Stimulated activated CD4-positive, alpha-beta T cell treated with anti-CD3 and anti-CD28 coated beads, Interleukin-2, amount 100 ng/mL, for 24 hours (primary cell): ENCODE results near the gene USP13.
"Not testable (repeated sequence)": the region's sequence is repeated elsewhere in the genome, so short reads cannot be mapped to it uniquely, and the experiment has no call there.

Experiments
- DNase-seq, 2 donors: peaks; one replicate each; pipeline ENCODE4 v3.0.0-alpha.2; 2020

The USP13 gene

GRCh38 chr3:179658606-179659005 is 5.8 kb downstream of the USP13 start:
- no peak for DNase-seq

- DNase-seq = no peak
Measured at GRCh38 chr3:179660872-179661271, 8.0 kb downstream of the USP13 start.

DNA sequence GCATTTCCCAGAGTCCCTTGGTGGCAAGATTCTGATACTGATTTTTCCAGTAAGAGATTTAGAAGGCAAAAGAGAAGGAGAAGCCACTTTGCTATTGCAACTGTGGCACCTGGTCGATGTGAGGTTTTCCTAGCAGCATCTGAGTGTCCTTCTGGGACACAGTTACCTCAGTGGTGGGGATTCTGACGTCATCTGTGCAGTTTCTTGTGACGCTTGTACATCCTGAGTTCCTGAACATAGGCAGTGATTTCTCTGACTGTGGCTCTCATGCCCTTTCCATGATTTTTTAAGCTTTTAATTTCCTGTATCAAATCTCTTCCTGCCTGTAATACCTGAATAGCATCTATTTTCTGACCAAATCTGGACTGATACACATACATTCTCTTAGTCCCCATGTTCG is 8.9 kb downstream of the USP13 start:
- DNase-seq = no peak

- DNase-seq = no peak
Measured at GRCh38 chr3:179663093-179663492, 10.3 kb downstream of the USP13 start.

DNA sequence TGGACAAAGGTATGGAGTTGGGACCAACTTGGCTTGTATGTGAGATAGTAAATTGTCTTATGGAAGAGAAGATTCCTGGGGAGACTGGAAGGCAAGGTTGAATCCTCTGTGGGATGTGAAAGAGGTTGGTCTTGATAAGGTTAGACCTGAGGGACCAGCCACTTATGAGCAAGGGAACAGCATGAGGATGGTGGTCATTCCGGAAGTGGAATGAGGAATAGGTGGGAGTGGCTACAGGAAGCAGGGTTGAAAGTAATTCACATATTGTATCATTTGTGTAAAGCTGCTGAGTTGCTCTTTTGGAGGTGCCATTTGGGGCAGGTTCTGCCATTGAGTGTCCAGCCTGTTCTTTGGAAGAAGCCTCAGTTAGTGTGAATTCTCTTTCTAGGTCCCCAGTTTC is 13.2 kb downstream of the USP13 start:
- no peak for DNase-seq

- no peak for DNase-seq
Measured at GRCh38 chr3:179666436-179667035, 13.7 kb downstream of the USP13 start.

DNA sequence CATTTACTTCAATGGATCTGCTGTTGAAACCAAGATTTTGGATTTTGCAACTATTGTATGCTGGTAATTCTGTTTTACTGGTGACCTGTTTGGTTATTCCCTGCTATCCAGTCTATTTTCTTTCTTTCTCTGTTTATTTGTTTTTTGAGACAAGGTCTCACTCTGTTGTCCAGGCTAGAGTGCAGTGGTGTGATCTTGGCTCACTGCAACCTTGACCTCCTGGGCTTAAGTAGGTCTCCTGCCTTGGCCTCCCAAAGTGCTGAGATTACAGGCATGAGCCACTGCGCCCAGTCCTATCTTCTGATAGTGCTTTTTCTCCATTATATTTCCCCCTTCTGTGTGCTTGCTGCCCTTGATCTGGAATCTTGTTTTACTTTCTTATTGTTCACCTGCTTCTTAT is 15.6 kb downstream of the USP13 start:
- DNase-seq = no peak

GRCh38 chr3:179670311-179670710 is 17.5 kb downstream of the USP13 start:
- no peak for DNase-seq

DNA sequence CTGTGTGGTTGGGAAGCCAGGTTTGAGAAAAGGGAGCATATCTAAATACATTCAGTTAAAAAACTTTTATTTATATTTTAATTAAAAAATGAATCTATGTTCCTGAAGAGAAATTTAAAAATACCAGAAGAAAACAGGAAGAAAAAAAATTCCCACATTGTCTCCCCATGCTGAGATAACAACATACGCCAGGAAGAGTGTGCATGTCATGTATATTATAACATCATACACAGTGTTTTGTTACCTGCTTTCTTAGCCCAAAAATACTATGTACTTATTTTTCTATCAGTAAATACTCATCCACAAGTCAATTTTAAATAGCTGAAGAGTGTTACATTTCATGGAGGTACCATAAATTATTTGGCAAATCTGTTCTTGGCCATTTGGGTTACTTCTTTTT is 18.5 kb downstream of the USP13 start:
- no peak for DNase-seq

DNA sequence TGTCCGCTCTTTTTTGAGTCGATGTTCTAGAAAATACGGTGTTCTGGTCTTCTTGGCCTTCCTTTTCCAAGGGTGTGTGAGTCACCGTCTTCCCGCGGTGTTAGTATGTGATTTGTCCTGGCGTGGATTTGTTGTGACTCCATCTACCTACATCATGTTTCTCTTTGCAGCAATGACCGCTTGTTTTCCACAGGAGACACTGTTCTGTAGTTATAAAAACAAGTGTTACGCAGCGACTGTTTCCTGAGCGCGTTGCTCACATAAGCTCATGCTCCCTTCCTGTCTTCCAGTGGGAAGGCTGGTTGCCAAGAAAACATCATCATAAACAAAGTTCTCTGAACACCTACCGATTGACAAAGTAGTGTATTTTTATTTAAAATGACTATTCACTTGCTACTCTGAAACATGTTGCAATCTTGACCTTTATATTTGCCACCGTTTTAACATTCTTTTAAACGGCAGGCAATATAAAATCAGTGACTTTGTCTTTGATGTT is 19.0 kb downstream of the USP13 start:
- DNase-seq = no peak

DNA sequence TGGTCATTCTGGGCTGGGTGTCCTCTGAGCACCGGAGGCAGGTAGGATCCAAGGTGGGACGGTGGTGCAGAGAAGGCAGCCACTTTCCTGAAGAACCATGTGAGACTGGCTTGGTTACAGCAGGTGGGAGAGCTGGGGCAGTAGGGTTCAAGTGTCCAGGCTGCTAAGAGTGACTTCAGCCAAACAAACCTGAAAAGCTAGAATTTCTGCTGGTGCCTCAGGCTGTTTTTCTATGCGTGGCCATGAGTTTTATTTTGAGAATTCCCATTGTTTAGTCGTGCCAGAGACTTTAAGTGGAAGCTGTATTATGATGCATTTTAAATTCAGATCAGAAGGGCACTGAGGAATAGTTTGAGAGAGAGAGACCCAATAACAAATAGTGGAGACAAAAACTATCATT is 20.1 kb downstream of the USP13 start:
- DNase-seq = no peak

GRCh38 chr3:179673523-179673922 is 20.7 kb downstream of the USP13 start:
- no peak for DNase-seq

DNA sequence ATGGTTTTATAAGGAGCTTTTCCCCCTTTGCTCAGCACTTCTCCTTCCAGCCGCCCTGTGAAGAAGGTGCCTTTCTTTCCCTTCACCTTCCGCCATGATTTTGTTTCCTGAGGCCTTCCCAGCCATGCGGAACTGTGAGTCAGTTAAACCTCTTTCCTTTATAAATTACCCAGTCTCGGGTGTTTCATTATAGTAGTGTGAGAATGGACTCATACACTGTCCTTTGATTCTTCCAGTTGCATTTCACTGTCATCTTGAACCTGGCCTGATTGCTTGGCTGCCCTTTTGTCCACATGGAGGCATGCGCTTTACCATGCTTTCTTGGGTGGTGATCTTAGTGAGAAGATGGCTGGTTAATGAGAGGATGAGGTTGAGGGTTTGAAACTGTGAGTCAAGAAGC is 23.2 kb downstream of the USP13 start:
- DNase-seq = no peak

GRCh38 chr3:179677884-179678283 is 25.0 kb downstream of the USP13 start:
- DNase-seq = no peak

GRCh38 chr3:179681492-179682263 is 28.8 kb downstream of the USP13 start:
- DNase-seq = no peak

DNA sequence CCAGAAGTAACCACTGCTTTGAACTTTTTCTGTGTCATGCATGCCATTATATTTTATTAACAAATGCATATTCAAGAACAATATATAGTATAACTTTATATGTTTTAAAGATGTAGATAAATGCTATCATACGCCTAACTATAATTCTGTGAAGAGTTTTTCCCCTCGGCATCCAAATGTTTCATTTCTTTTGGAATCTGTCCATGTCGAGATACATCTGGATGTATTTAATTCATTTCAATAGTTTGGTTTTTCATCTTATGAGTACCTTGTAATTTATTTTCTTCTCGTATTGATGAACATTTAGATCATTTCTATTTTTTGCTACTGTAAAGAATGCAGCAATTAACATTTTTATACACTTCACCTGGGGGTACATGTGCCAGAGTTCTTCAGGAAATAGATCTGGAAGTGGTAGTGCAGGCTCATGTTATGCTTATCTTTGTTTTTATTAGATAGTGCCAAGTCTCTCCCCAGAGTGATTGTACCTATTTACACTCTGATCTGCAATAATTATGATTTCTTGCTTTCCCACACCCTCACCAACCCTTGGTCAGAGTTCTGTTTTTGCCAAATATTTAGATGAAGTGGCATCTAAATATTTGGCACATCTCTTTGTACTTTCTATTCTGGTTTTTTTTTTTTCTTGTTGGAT is 29.7 kb downstream of the USP13 start:
- no peak for DNase-seq

- not testable (repeated sequence) for DNase-seq
Measured at GRCh38 chr3:179683286-179683685, 30.4 kb downstream of the USP13 start.

DNA sequence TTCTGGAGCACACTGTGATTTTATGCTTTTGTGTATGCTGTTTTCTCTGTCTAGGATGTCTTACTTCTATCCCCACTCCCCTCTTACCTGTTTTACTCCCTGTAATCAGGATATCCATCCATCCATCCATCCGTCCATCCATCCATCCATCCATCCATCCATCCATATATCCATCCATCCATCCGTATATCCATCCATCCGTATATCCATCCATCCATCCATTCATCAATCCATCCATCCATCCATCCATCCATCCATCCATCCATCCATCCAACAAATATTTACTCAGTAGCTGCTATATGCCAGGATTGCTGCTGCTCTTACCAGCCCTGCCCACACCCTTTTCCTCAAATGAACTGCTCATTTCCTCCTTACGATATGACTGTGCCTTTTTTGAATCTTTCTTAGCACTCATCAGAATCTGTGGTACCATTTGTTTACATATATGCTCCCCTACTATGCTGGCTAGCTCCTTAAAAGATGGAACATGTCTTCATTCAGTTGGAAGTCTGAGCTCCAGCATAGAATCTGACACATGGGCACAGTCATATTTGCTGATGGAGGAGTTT is 35.2 kb downstream of the USP13 start:
- no peak for DNase-seq

DNA sequence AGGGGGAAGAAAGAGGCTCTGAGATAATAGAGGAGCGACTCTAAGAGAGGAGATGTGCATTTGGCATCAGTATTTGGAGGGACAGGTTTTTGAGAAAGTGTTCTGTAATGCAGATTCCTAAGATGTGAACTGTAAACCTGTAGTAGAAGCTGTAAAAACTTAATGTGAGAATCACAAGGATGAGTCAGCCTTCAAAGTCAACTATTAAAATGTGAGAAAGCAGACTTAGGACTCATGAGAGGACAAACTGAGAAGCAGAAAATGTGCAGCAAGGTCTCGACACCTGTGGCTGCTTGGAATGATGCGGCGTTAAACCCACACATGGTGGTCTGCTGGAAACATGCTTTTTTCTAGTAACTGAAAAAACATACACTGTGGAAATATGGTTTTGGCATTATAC is 36.0 kb downstream of the USP13 start:
- DNase-seq = no peak

- no peak for DNase-seq
Measured at GRCh38 chr3:179694731-179695130, 41.9 kb downstream of the USP13 start.

DNA sequence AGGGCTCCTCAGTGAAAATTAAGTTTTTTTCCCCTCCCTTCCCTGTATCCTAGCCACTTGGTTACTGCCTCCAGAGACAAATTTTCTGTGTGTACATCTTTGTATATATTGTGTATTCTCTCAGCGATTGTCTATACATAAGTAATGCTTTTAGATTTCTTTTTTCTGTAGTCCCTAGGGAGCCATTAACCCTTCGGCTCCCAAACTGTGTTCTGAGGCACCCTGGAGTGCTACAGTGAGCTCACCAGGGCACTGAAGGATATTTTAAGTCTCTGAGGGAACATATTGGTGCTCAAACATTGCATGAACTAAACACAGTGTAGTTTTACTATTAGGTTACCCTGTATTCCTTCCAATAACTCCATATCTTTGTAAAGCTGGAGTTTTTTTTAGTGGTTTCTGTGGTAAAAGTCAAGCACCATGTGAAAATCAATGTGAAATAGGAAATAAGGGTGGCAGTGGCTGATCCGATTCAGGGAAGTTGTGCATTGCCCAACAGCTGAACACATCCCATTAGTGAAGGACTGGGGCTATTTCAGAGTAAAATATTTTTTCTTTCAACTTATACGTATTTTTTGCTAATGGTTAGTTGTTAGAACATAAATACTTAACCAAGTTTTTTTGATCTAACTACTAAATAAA is 43.0 kb downstream of the USP13 start:
- DNase-seq = no peak

DNA sequence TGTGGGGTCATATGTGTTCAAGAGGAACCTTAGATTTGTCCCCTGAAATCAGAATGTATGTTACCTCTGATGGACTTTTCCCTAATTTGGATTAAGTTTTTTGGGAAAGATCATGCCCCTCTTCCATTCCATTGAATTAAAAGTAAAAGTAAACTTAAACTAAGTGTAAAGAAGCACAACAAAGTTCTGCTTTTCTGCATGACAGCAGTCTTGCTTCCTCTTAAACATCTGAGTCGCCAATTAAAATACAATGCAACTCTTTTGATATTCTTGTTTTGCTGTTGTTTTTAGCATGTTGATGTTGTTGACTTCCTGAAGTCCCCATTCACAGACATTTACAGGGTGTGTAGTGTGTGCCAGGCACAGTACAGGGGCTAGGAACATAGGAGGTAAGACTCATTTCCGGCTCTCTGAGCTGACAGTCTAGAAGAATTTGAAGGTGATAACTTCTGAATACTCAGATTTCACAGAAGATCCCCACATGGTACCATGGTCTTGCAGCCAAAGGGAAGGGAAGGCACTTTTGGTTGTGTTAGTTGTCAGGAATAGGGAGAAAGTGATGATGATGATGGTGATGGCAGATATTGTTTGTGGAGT is 45.0 kb downstream of the USP13 start:
- no peak for DNase-seq

DNA sequence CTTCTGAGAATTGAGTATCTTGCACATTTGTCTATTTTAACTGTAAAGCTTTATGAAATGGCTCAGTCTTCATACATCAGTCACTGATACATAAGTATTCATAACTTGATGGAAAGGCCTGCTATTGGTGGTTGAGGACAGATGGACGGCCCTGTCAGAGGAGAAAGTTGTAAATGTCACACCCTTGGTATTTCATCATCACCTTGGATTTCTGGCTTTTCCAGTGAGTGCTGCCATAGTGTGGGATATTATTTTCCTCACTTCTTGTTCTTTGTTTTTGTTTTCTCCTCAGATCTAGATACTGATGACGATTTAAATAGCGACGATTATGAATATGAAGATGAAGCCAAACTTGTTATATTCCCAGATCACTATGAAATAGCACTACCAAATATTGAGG is 47.9 kb downstream of the USP13 start:
- DNase-seq = no peak
